IPS-20b (cell line): ENCODE results near the gene HDGF.

Experiments
- H3K27ac ChIP-seq: one replicate; pipeline ENCODE4 v1.5.1; 2013; ENCODE audit warnings: low read length
- H3K27me3 ChIP-seq: 2 replicates; pipeline ENCODE4 v1.6.1; 2013; ENCODE audit warnings: mild to moderate bottlenecking, low read length, inconsistent platforms; ENCODE audit not compliant: insufficient read depth
- H3K36me3 ChIP-seq: 2 replicates; pipeline ENCODE4 v1.6.1; 2013; ENCODE audit warnings: low read depth, mild to moderate bottlenecking, inconsistent platforms, low read length, moderate library complexity; ENCODE audit not compliant: insufficient read depth
- H3K4me1 ChIP-seq: 2 replicates; pipeline ENCODE4 v1.6.1; 2013; ENCODE audit warnings: mild to moderate bottlenecking, control low read depth, inconsistent platforms, low read length, moderate library complexity; ENCODE audit not compliant: insufficient read depth
- H3K4me3 ChIP-seq: 2 replicates; pipeline ENCODE4 v1.5.1; 2013; ENCODE audit warnings: mild to moderate bottlenecking, low read length, inconsistent platforms
- H3K9ac ChIP-seq: 2 replicates; pipeline ENCODE4 v1.6.1; 2013; ENCODE audit warnings: low read depth, mild to moderate bottlenecking, inconsistent platforms, low read length, moderate library complexity
- H3K9me3 ChIP-seq: 2 replicates; pipeline ENCODE4 v1.6.1; 2013; ENCODE audit warnings: mild to moderate bottlenecking, low read depth, low read length, inconsistent platforms; ENCODE audit not compliant: insufficient read depth

HDGF gene

GRCh38 chr1:156700736-156701531 is 50.5 kb downstream of the HDGF start:
- Histone ChIP-seq H3K4me3 (no peak overlapping the region), H3K4me1 (peaks cover 14% of the 10 kb centered on the region; the same call in 1 of the 2 replicates), H3K27ac (no peak overlapping the region), H3K36me3 (peaks cover 38% of the 10 kb centered on the region), H3K27me3 (peaks cover 30% of the 10 kb centered on the region), H3K9ac (no peak overlapping the region), H3K9me3 (no peaks in the 10 kb centered on the region)

- Histone ChIP-seq H3K4me3 (no peak overlapping the region), H3K9ac (no peak overlapping the region), H3K9me3 (no peaks in the 10 kb centered on the region), H3K27ac (no peak overlapping the region), H3K36me3 (peaks cover 38% of the 10 kb centered on the region), H3K27me3 (peaks cover 14% of the 10 kb centered on the region; the same call in 1 of the 2 replicates), H3K4me1 (peaks cover 16% of the 10 kb centered on the region; the same call in 1 of the 2 replicates)
These were observed 52.5 kb downstream of the HDGF start for GRCh38 chr1:156698995-156699394.

GRCh38 chr1:156697481-156697880 is 54.0 kb downstream of the HDGF start:
- H3K36me3 ChIP-seq, result peaks cover 38% of the 10 kb centered on the region
- H3K4me1 ChIP-seq, result peaks cover 21% of the 10 kb centered on the region
- H3K4me3 ChIP-seq, result no peak overlapping the region
- no peaks in the 10 kb centered on the region for H3K9me3 ChIP-seq
- H3K27ac ChIP-seq, result no peak overlapping the region
- H3K9ac ChIP-seq, result no peak overlapping the region
- no peaks in the 10 kb centered on the region for H3K27me3 ChIP-seq

GRCh38 chr1:156696755-156697154 is 54.7 kb downstream of the HDGF start:
- Histone ChIP-seq H3K27me3 (no peaks in the 10 kb centered on the region; the same call in 1 of the 2 replicates), H3K4me3 (no peak overlapping the region), H3K9me3 (no peaks in the 10 kb centered on the region), H3K27ac (no peak overlapping the region), H3K36me3 (peaks cover 37% of the 10 kb centered on the region), H3K4me1 (peaks cover 28% of the 10 kb centered on the region), H3K9ac (no peak overlapping the region)

- Histone ChIP-seq H3K27ac (peak overlapping the region; percentile 85), H3K9ac (peak overlapping the region; percentile 79; the same call in 1 of the 2 replicates)
These were observed 56.8 kb downstream of the HDGF start for GRCh38 chr1:156694690-156694962.

GRCh38 chr1:156693848-156694689 is 57.4 kb downstream of the HDGF start:
- H3K27ac ChIP-seq, result peak overlapping the region; percentile 85
- no peaks in the 10 kb centered on the region for H3K9me3 ChIP-seq
- H3K36me3 ChIP-seq, result peaks cover 13% of the 10 kb centered on the region
- H3K27me3 ChIP-seq, result peaks cover 16% of the 10 kb centered on the region; the same call in 1 of the 2 replicates
- peaks cover 49% of the 10 kb centered on the region for H3K4me1 ChIP-seq
- peak overlapping the region; percentile 59 for H3K4me3 ChIP-seq
- peak overlapping the region; percentile 79; the same call in 1 of the 2 replicates for H3K9ac ChIP-seq

More at GRCh38 chr1:156694690-156694962, 56.8 kb downstream of the HDGF start:
- peaks cover 16% of the 10 kb centered on the region; the same call in 1 of the 2 replicates for H3K27me3 ChIP-seq
- peak overlapping the region; percentile 59; the same call in 1 of the 2 replicates for H3K4me3 ChIP-seq
- peaks cover 17% of the 10 kb centered on the region for H3K36me3 ChIP-seq
- H3K4me1 ChIP-seq, result peaks cover 46% of the 10 kb centered on the region
- no peaks in the 10 kb centered on the region for H3K9me3 ChIP-seq

- H3K9me3 ChIP-seq, result no peaks in the 10 kb centered on the region
- H3K36me3 ChIP-seq, result peaks cover 4% of the 10 kb centered on the region; the same call in 1 of the 2 replicates
- peak overlapping the region; percentile 79; the same call in 1 of the 2 replicates for H3K9ac ChIP-seq
- H3K4me1 ChIP-seq, result peaks cover 49% of the 10 kb centered on the region
- peak overlapping the region; percentile 85 for H3K27ac ChIP-seq
- H3K27me3 ChIP-seq, result peaks cover 16% of the 10 kb centered on the region; the same call in 1 of the 2 replicates
- peak overlapping the region; percentile 60 for H3K4me3 ChIP-seq
These were observed 58.3 kb downstream of the HDGF start for GRCh38 chr1:156692925-156693847.

- H3K27me3 ChIP-seq, result peaks cover 16% of the 10 kb centered on the region; the same call in 1 of the 2 replicates
- no peaks in the 10 kb centered on the region for H3K36me3 ChIP-seq
- H3K9me3 ChIP-seq, result no peaks in the 10 kb centered on the region
- H3K27ac ChIP-seq, result peak overlapping the region; percentile 79
- peak overlapping the region; percentile 60; the same call in 1 of the 2 replicates for H3K4me3 ChIP-seq
- H3K4me1 ChIP-seq, result peaks cover 49% of the 10 kb centered on the region
- H3K9ac ChIP-seq, result peak overlapping the region; percentile 78; the same call in 1 of the 2 replicates
These were observed 59.0 kb downstream of the HDGF start for GRCh38 chr1:156692441-156692924.
